Fibroblast of mammary gland (primary cell): ENCODE measurements around the gene APPL1.
A peak's percentile ranks its signal among the peaks of the same experiment; 100 is the strongest.

Experiments
- DNase-seq: peaks from one replicate; pipeline ENCODE4 v3.0.0-alpha.2; 2010; ENCODE audit warnings: low read depth
- H3K4me3 ChIP-seq: 2 replicates; pipeline ENCODE4 v1.5.1; 2011; ENCODE audit warnings: low read depth, mild to moderate bottlenecking, low read length, moderate library complexity; ENCODE audit not compliant: control insufficient read depth
- CTCF ChIP-seq: conservative IDR thresholded peaks from 2 replicates; pipeline ENCODE4 v1.5.1; 2011; ENCODE audit warnings: low read depth, low read length, inconsistent platforms; ENCODE audit not compliant: control insufficient read depth, insufficient read depth

Gene APPL1

DNA sequence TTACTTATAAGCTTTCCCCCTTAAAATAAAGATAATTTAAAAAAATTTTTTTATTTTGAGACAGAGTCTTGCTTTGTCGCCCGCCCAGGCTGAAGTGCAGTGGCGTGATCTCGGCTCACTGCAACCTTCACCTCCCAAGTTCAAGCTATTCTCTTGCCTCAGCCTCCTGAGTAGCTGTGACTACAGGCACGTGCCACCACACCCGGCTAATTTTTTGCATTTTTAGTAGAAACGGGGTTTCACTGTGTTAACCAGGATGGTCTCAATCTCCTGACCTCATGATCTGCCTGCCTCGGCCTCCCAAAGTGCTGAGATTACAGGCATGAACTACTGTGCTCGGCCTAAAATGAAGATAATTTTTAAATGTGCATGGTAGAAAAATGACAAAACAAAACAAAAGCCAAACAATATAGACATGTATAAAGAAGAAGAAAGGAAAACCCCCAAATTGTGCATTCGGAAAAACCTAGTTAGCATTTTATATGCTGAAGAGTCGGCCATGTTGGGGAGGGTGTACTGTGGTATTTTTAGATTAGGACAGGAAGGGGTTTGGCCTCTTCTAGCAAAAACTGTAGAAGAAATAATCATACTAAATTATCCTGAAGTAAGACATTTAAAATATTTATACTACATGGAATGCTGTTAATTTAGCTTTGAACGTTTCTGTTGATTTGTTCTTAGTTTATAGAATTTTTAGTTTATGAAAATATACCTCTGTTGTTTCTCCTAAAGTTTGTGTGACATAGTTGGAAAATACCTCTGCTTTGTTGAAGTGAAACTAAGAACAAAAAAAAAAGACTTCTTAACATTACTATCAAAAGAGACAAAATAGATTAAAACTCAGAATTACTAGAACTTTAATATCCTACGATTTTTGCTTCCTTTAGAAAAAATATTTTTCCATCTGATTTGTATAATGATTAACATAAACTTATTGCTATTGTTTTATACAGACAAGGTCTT lies 7.4 kb downstream of the APPL1 start:
- H3K4me3 ChIP-seq = no peak overlapping the region
- TF ChIP-seq CTCF = no peak

DNA sequence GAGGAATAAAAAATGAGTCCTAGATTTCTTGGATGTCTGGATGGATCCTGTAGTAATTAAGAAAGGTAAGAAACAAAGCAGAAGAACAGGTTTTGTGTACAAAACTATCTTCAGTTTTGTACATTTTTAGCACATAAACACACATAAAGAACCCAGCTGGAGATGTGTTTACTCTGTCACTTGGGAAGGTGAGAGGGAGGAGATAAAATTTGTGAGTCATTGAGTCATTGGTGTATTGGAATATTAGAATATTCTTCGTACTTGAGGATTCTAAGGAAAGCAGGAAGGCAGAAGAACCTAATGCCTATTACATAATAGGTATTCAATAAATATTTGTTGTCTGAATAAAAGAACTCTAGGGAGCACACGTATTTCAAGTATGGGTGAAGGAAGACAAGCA lies 17.4 kb downstream of the APPL1 start:
- TF ChIP-seq CTCF = no peak
- no peak for DNase-seq
- no peak overlapping the region for H3K4me3 ChIP-seq

More for the DNA sequence above, 7.4 kb downstream of the APPL1 start:
- no peak for DNase-seq

- DNase-seq = peak; percentile 1
Measured at GRCh38 chr3:57252404-57252803, 24.9 kb downstream of the APPL1 start.

GRCh38 chr3:57256844-57257243 lies 29.3 kb downstream of the APPL1 start:
- no peak overlapping the region for H3K4me3 ChIP-seq
- no peak for TF ChIP-seq CTCF
- DNase-seq = no peak

More at GRCh38 chr3:57252404-57252803, 24.9 kb downstream of the APPL1 start:
- TF ChIP-seq CTCF = no peak
- H3K4me3 ChIP-seq = no peak overlapping the region

GRCh38 chr3:57257678-57258077 lies 30.1 kb downstream of the APPL1 start:
- no peak for DNase-seq
- TF ChIP-seq CTCF = no peak

DNA sequence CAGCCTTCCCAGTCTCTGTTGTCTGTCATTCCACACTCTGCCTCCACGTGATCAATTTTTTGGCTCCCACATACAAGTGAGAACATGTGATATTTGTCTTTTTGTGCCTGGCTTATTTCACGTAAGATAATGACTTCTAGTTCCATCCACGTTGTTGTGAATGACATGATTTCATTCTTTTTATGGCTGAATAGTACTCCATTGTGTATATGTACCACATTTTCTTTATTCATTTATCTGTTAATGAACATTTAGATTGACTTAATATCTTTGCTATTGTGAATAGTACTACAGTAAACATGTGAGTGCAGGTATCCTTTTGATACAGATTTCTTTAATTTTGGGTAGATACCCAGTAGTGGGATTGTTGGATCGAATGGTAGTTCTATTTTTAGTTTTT lies 33.6 kb downstream of the APPL1 start:
- no peak for DNase-seq
- no peak for TF ChIP-seq CTCF
- no peak overlapping the region for H3K4me3 ChIP-seq

More at GRCh38 chr3:57257678-57258077, 30.1 kb downstream of the APPL1 start:
- H3K4me3 ChIP-seq = no peak overlapping the region

GRCh38 chr3:57261929-57262328 lies 34.4 kb downstream of the APPL1 start:
- TF ChIP-seq CTCF = no peak
- no peak overlapping the region for H3K4me3 ChIP-seq
- DNase-seq = no peak
